Nucleus accumbens (tissue), 56 donors: ENCODE data around the gene CYP4F8.
A peak's percentile ranks its signal among the peaks of the same experiment; 100 is the strongest.

Experiments used
- DNase-seq, 56 donors: peaks; one replicate each; lab custom pipeline; 2025; lab: John Stamatoyannopoulos, UW

CYP4F8 gene

DNA sequence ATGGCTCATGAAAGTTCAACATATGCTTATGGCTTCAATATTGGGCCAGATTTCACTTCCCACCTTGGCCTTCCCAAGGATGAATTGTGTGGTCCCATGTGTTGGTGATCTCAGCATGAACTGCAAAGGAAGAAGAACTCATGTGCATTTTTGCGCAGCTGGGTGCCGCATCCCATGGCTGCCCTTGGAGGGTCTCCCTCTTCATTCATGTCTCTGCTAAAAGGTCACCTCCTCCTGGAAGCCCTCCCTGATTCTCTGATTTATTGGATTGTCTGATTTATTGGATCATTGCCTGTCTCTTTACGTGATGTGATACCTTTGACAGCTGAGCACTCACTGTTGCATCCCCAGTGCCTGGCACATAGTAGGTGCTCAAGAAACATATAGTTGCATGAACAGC lies 1.7 kb upstream of the CYP4F8 start:
- DNase-seq = no peak

- DNase-seq = no peak
Measured at GRCh38 chr19:15615526-15615925, 508 bp downstream of the CYP4F8 start.

DNA sequence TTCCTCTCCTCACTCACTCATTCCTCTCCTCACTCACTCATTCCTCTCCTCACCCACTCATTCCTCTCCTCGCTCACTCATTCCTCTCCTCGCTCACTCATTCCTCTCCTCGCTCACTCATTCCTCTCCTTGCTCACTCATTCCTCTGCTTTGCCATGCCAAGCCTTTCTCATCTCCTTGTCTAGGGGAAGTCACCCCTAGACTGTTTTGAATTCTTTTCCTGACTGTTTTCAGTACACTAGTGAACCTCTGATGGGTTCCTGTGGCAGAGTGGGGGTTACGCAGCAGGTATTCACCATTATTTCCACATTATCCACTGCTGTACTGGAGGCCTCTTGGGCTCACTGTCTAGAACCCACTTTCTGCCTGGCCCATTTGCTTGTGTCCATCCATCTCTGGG lies 1.2 kb downstream of the CYP4F8 start:
- DNase-seq = no peak

- DNase-seq = no peak
Measured at GRCh38 chr19:15616627-15617270, 1.7 kb downstream of the CYP4F8 start.

DNA sequence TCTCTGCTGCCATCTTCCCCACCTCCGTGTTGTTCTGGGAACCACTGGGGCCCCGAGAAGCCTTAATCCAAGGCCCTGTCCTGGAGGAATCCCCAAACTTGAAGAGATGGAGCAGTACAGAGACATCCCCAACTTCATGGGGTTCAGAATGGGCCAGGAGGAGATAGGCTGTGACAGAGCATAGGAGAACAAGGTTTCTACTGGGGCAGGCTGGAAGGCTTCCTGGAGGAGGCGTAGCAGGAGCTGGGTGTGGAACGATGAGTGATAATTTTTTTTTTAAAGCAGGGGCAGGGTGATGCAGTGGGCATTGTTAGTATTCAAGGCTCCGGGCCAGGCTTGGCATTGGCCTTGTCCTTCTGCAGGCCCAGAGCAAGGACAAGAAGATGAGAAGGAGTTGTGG lies 3.3 kb downstream of the CYP4F8 start:
- DNase-seq = no peak

DNA sequence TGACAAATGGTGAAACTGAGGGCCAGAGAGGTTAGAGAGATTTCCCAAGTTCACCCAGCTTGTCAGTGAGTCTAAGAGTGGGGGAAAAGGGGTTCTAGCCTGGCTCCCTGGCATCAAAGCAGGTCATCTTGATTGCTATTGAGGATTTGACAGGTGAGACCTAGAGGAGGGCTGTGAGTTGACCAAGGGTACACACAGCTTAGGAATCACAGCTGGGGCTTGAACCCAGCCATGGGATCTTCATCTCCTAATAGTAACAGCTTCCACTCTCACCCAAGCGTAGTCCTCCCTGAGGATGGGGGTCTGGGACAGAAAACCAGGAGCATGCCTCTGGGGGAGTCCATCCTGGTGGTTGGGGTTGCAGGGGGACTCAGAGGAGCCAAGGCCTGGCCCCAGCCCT lies 6.8 kb downstream of the CYP4F8 start:
- DNase-seq = no peak

GRCh38 chr19:15622991-15623390 lies 8.0 kb downstream of the CYP4F8 start:
- DNase-seq = no peak

DNA sequence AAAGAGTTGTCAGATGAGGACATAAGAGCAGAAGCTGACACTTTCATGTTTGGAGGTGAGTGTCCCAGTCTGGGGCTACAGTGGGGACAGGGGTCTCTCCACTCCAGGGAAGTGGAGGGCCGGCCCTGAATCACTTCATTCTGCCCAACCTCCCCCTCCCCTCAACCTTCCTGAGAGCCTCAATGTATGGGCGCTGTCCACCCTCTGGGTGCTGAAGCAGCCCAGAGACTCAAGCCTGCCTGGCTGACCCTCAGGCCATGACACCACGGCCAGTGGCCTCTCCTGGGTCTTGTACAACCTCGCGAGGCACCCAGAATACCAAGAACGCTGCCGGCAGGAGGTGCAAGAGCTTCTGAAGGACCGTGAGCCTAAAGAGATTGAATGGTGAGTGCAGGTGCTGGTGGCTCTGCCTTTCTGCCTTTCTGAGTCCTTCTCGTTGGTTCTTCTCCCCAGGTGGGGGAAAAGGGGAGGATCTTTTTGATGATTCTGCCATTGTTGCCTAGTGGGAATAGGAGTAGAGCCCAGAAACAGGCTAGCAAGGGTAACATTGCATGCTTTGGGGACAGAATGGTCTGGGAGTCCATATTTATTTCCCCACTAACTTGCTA lies 8.8 kb downstream of the CYP4F8 start:
- DNase-seq = no peak

DNA sequence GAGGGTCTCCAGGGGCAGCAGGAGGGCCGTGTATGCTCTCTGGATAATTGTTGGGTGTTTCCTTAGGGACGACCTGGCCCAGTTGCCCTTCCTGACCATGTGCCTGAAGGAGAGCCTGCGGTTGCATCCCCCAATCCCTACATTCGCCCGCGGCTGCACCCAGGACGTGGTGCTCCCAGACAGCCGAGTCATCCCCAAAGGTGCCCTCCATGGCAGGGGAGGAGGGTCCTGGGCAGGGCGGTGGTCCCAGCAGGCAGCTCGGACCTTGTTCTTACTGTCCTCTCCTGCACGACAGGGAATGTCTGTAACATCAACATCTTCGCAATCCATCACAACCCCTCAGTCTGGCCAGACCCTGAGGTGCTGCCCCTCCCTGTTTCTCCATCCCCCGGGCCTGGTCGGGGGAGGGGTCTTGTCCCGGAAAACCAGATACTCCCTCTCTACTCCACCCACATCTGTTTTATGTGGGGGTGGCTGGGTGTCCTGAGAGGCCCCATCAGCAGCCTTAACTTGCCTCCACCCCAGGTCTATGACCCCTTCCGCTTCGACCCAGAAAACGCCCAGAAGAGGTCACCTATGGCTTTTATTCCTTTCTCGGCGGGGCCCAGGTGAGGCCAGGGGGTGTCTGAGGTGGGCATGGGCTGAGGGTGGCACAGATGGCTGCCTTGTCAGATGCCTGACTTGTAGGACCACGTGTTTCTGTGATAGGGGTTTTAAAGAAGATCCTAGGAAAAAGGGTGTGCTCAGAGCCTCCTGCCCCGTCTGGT lies 13.4 kb downstream of the CYP4F8 start:
- no peak for DNase-seq

DNA sequence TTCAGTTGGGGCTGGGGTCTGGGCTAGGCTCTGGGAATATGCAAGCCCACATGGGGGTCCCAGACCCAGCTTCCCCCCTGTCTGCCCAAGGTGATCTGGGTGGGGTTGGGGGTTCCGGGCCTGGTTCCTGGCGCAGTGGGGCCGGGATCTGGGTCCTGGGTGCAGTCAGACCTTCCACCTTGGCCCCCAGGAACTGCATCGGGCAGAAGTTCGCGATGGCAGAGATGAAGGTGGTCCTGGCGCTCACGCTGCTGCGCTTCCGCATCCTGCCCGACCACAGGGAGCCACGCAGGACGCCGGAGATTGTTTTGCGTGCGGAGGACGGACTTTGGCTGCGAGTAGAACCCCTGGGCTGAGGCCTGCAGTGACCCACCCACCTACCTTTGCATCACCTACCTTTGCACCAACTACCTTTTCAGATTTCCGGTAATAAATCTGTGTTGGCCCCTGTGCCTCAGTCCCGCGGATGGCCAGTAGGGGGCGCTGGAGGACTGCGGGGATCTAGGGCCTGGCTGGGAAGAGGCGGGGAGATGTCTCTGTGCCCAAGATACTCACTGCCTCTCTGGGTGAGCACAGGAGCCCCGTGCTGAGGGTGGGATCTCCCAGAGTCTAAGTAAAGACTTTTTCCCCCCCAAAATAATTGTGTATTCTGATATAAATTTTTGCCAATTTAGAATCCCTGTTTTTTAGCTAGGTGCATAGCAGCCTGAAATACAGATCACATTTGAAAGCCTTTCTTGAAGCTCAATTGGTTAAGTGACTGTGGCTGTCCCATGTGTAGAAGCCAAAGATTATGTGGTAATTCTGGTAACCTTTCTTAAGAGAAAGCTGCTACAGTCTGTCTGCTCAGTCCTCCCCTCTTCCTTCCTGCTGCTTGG lies 14.2 kb downstream of the CYP4F8 start:
- DNase-seq = peak in 46 of 56 donors; percentile 3 to 84 (median 43)

DNA sequence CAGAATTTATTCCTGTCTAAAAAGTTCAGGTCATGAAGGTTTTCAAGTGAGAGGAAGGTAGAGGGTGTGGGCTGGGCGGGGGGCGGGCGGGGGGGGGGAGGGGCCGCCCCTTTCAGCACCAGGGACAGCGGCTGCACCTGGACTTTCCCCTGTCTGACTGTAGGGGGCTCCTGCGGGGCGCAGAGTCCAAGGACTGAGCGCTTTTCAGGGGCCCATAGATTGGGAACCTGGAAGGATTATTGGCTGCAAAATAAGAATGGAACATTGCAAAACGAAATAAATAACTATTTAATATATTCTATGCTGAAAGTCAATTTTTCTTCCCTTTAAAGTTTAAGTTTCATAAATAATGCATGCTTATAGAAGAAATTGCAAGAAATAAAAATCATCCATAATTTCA lies 16.8 kb downstream of the CYP4F8 start:
- peak in 1 of 56 donors; percentile 4 for DNase-seq

- DNase-seq = no peak
Measured at GRCh38 chr19:15633082-15633835, 18.2 kb downstream of the CYP4F8 start.

GRCh38 chr19:15634105-15634504 lies 19.1 kb downstream of the CYP4F8 start:
- DNase-seq = no peak

DNA sequence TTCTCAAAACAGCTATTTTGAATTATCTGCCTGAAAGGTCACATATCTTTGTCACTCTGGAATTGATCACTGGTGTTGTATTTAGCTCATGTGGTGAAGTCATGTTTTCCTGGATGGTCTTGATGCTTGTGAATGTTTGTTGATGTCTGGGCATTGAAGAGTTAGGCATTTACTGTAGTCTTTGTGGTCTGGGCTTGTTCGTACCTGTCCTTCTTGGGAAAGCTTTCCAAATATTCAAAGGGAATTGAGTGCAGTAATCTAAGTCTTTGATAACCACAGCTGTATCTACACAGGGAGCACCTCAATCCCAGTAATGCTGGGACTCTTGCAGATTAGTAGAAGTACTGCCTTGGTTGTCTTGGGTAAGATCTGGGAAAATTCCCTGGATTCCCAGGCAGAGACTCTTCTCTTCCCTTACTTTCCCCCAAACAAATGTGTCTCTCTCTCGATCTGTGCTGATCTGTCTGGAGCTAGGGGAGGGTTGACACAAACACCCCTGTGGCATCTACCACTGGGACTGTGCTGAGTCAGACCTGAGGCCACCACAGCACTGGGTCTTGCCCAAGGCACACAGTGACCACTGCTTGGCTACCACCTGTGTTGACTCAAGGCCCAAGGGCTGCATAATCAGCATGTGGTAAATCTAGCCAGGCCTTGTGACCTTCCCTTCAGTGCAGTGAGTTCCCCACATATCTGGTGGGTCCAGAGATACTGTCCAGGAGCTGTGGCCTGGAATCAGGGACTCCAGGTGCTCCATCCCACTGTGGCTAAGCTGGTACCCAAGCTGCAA lies 20.2 kb downstream of the CYP4F8 start:
- no peak for DNase-seq

GRCh38 chr19:15636026-15636425 lies 21.0 kb downstream of the CYP4F8 start:
- peak in 17 of 56 donors; percentile 2 to 52 (median 22) for DNase-seq

GRCh38 chr19:15639596-15639995 lies 24.6 kb downstream of the CYP4F8 start:
- DNase-seq = no peak

- peak in 2 of 56 donors; percentile 24 to 58 for DNase-seq
Measured at GRCh38 chr19:15640294-15640903, 25.4 kb downstream of the CYP4F8 start, which contains the start of gene CYP4F3. TSS of gene CYP4F3 (plus strand) at chr19:15640897. CDS start at chr19:15641416, 519 bp downstream.

DNA sequence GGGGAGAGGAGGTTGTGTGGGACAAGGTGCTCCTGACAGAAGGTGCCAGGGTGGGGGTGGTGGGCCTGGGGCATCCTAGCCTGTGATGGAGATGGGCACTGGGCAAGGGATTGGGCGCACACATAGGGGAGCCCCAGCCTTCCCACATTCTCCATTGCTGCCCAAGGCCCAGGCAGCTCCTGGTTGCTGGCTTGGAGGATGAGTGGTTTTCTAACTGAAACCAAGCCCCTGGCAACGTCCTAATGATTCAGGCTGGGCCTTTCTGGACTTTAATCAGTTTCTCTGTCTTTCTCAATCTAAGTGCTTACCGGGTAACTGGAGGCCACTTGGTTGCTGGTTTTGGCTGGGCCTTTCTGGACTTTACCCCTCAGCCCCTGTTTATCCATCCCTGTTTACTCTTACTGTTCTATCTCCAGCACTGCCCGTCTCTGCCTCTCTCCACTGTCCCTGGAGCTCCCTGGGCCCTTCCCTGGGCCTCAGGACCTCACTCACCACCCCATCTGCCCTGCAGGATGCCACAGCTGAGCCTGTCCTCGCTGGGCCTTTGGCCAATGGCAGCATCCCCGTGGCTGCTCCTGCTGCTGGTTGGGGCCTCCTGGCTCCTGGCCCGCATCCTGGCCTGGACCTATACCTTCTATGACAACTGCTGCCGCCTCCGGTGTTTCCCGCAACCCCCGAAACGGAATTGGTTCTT lies 26.0 kb downstream of the CYP4F8 start:
- DNase-seq = peak in 1 of 56 donors; percentile 24
